ENCODE data around the gene CACNG6. TPM values are rescaled to one million over a fixed set of nuclear protein-coding genes. Genes with fewer than 3 reads are reported as not detected.

Gene CACNG6
- total RNA-seq, 1 donor from 2014 or later, result not detected

- Histone ChIP-seq H3K27ac (no peak overlapping the region), H3K4me3 (no peak overlapping the region), H3K9me3 (no peaks in the 10 kb centered on the region), H3K4me1 (no peaks in the 10 kb centered on the region), H3K27me3 (no peaks in the 10 kb centered on the region), H3K36me3 (no peaks in the 10 kb centered on the region)
- TF ChIP-seq, protein P1, sequence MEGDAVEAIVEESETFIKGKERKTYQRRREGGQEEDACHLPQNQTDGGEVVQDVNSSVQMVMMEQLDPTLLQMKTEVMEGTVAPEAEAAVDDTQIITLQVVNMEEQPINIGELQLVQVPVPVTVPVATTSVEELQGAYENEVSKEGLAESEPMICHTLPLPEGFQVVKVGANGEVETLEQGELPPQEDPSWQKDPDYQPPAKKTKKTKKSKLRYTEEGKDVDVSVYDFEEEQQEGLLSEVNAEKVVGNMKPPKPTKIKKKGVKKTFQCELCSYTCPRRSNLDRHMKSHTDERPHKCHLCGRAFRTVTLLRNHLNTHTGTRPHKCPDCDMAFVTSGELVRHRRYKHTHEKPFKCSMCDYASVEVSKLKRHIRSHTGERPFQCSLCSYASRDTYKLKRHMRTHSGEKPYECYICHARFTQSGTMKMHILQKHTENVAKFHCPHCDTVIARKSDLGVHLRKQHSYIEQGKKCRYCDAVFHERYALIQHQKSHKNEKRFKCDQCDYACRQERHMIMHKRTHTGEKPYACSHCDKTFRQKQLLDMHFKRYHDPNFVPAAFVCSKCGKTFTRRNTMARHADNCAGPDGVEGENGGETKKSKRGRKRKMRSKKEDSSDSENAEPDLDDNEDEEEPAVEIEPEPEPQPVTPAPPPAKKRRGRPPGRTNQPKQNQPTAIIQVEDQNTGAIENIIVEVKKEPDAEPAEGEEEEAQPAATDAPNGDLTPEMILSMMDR (IDR thresholded peaks at IDR 0.05), result no peak
- TF ChIP-seq POLR2AphosphoS5 (IDR thresholded peaks at IDR 0.05; ENCODE audit: insufficient read depth in 1 of 2, low read depth in 1 of 2), result no peak
- no peak for TF ChIP-seq POLR2A (IDR thresholded peaks at IDR 0.05)
- DNase-seq (ENCODE audit: extremely low spot score in 2 of 2), result no peak
- intact Hi-C loops (cut with DNase I), result no loop called here
Observed at GRCh38 chr19:54013866-54014265, 22.4 kb downstream of the CACNG6 start.

DNA sequence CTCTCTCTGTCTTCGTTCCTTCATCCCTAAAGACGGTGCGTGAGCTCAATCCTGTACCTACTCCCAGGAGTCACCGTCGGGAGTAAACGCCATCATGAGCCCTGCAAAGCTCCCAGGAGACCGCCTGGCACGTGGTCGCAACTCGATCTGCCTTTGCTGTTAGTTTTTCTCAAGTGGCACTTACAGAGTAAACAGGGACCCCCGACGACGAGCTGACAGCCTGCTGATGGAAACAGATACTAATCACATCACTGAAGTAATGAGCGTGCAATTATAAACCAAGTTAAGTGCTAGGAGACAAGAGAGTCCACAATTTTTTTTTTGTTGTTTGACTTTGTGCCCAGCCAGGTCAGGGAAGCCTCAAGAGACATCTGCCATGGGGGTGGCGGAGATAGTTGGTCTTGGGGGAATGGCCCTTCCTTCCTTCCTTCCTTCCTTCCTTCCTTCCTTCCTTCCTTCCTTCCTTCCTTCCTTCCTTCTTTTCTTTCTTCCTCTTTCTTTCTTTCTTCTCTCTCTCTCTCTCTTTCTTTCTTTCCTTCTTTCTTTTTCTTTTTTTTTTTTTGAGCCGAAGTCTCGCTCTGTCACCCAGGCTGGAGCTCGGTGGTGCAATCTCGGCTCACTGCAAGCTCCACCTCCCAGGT, 23.6 kb downstream of the CACNG6 start:
- no peak for DNase-seq (ENCODE audit: extremely low spot score in 2 of 2)
- Histone ChIP-seq H3K9me3 (no peaks in the 10 kb centered on the region), H3K36me3 (no peaks in the 10 kb centered on the region), H3K4me1 (no peaks in the 10 kb centered on the region), H3K27ac (no peak overlapping the region), H3K27me3 (no peaks in the 10 kb centered on the region), H3K4me3 (no peak overlapping the region)
- intact Hi-C loops (cut with DNase I), result no loop called here
- TF ChIP-seq, protein P1 (IDR thresholded peaks at IDR 0.05), result no peak
- TF ChIP-seq POLR2A (IDR thresholded peaks at IDR 0.05), result no peak
- no peak for TF ChIP-seq POLR2AphosphoS5 (IDR thresholded peaks at IDR 0.05; ENCODE audit: insufficient read depth in 1 of 2, low read depth in 1 of 2)

DNA sequence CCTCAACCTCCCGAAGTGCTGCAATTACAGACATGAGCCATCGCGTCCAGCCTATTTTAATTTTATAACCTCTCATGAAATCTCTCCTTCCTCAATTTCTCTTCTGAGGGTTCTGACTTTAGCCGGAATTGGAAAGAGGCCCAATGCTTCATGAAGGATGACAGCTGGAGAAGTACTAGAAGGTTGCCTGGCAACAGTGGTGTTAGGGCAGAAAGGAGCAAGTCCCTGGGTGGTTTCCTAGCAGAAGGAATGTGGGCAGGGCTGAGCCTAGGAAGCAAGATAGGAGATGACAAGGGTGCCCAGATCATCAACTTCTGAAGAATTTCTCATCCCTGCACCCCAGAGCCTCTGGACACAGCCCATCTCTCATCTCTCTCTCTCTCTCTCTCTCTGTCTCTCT, 25.8 kb downstream of the CACNG6 start:
- DNase-seq (ENCODE audit: extremely low spot score in 2 of 2), result no peak
- H3K27me3 ChIP-seq, result no peaks in the 10 kb centered on the region
- TF ChIP-seq POLR2A (IDR thresholded peaks at IDR 0.05) (no peak), POLR2AphosphoS5 (IDR thresholded peaks at IDR 0.05; ENCODE audit: insufficient read depth in 1 of 2, low read depth in 1 of 2) (no peak)
- TF ChIP-seq, protein P1 (IDR thresholded peaks at IDR 0.05), result no peak
- H3K36me3 ChIP-seq, result no peaks in the 10 kb centered on the region
- H3K27ac ChIP-seq, result no peak overlapping the region
- intact Hi-C loops (cut with DNase I), result no loop called here
- no peak overlapping the region for H3K4me3 ChIP-seq
- H3K9me3 ChIP-seq, result no peaks in the 10 kb centered on the region
- no peaks in the 10 kb centered on the region for H3K4me1 ChIP-seq

DNA sequence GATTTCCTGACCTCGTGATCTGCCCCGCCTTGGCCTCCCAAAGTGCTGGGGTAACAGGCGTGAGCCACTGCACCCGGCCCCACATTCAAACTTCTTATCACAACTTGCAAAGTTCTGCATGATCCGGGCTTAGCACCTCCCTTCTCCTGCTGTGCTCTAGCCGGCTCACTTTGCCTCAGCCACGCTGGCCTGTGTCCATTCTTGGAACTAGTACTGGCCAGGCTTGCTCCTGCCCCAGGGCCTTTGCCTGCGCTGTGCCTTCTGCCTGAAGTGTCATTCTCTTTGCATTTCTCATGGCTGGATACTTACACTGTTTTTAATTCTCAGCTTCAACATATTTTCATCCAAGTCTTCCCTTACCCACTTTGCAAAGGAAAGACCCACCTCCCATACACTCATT, 29.9 kb downstream of the CACNG6 start:
- no peaks in the 10 kb centered on the region for H3K9me3 ChIP-seq
- intact Hi-C loops (cut with DNase I), result loop anchor here (5.0 kb wide), 1 partner anchor 169 kb away; no protein-coding TSS in a partner anchor
- no peak for DNase-seq (ENCODE audit: extremely low spot score in 2 of 2)
- no peaks in the 10 kb centered on the region for H3K36me3 ChIP-seq
- H3K4me1 ChIP-seq, result no peaks in the 10 kb centered on the region
- H3K4me3 ChIP-seq, result no peak overlapping the region
- no peak overlapping the region for H3K27ac ChIP-seq
- H3K27me3 ChIP-seq, result no peaks in the 10 kb centered on the region
- TF ChIP-seq POLR2A (IDR thresholded peaks at IDR 0.05) (no peak), POLR2AphosphoS5 (IDR thresholded peaks at IDR 0.05; ENCODE audit: insufficient read depth in 1 of 2, low read depth in 1 of 2) (no peak)
- TF ChIP-seq, protein P1 (IDR thresholded peaks at IDR 0.05), result no peak

DNA sequence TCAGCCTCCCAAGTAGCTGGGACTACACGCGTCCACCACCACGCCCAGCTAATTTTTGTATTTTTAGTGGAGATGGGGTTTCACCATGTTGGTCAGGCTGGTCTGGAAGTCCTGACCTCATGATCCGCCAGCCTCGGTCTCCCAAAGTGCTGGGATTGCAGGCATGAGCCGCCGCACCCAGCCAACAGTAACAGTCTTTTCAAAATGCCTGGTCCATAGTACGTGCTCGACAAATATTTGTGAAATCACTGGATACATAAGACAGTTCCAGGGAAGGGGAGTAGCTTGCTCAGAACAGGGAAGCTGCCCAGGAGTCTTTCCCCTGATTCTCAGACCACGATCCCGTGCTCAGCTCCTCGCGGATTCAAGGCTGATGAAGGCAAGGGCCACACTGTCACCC, 30.5 kb downstream of the CACNG6 start:
- intact Hi-C loops (cut with DNase I), result loop anchor here (5.0 kb wide), 1 partner anchor 170 kb away; no protein-coding TSS in a partner anchor

More for the DNA sequence above, 30.5 kb downstream of the CACNG6 start:
- Histone ChIP-seq H3K9me3 (no peaks in the 10 kb centered on the region), H3K27me3 (no peaks in the 10 kb centered on the region), H3K27ac (no peak overlapping the region), H3K36me3 (no peaks in the 10 kb centered on the region), H3K4me3 (no peak overlapping the region), H3K4me1 (no peaks in the 10 kb centered on the region)
- TF ChIP-seq POLR2A (IDR thresholded peaks at IDR 0.05) (no peak), POLR2AphosphoS5 (IDR thresholded peaks at IDR 0.05; ENCODE audit: insufficient read depth in 1 of 2, low read depth in 1 of 2) (no peak)
- TF ChIP-seq, protein P1 (IDR thresholded peaks at IDR 0.05), result no peak
- no peak for DNase-seq (ENCODE audit: extremely low spot score in 2 of 2)
